PC-9 (cell line): ENCODE measurements around the gene CIBAR2. TPM values are rescaled to one million over a fixed set of nuclear protein-coding genes. Genes with fewer than 3 reads are reported as not detected.

ENCODE experiments used
- BruUV-seq: library from RNA; stranded (reverse); fragments of 400-500 nt; replicated peaks from 2 replicates; lab custom pipeline; 2021; lab: Mats Ljungman, UMichigan
- CTCF ChIA-PET: fragments of 300-600 bp; sonication (Branson Sonifier 250); formaldehyde crosslinking; loops from one replicate; lab custom pipeline; 2022; ENCODE audit warnings: antibody characterized with exemption; lab: Charles Lee
- POLR2A ChIA-PET: fragments of 300-600 bp; sonication (Branson Sonifier 250); formaldehyde crosslinking; loops from one replicate; lab custom pipeline; 2022; ENCODE audit warnings: antibody characterized with exemption; ENCODE audit not compliant: unreplicated experiment; lab: Charles Lee
- DNase-seq, 2 experiments: peaks; one replicate each; pipeline versions ENCODE4 v3.0.0 to v3.0.0-alpha.2; 2015 to 2022; ENCODE audit warnings: mixed read lengths in 1 of 2
- H2AFZ ChIP-seq: fragments of 200-600 bp; sonication (generic); 2 replicates; pipeline ENCODE4 v1.8.1; 2017; ENCODE audit warnings: antibody characterized with exemption
- H3F3A ChIP-seq: fragments of 200-600 bp; sonication (generic); 2 replicates; pipeline ENCODE4 v1.8.1; 2017; ENCODE audit warnings: antibody characterized with exemption, mild to moderate bottlenecking, low read depth; ENCODE audit not compliant: insufficient read depth
- H3K27ac ChIP-seq: fragments of 200-600 bp; sonication (generic); 2 replicates; pipeline ENCODE4 v1.6.1; 2016; ENCODE audit warnings: mixed run types
- H3K27me3 ChIP-seq: fragments of 200-600 bp; sonication (generic); 2 replicates; pipeline ENCODE4 v1.6.1; 2016; ENCODE audit warnings: low read depth, mixed run types; ENCODE audit not compliant: insufficient read depth
- H3K36me3 ChIP-seq: fragments of 200-600 bp; sonication (generic); 2 replicates; pipeline ENCODE4 v1.6.1; 2016; ENCODE audit warnings: low read depth, mixed run types
- H3K4me1 ChIP-seq: fragments of 200-600 bp; sonication (generic); replicated peaks from 2 replicates; pipeline ENCODE4 v1.6.1; 2016; ENCODE audit warnings: mixed run types; ENCODE audit not compliant: insufficient read depth
- H3K4me2 ChIP-seq: fragments of 200-600 bp; sonication (generic); 2 replicates; pipeline ENCODE4 v1.6.1; 2017; ENCODE audit warnings: mixed run types
- H3K4me3 ChIP-seq: fragments of 200-600 bp; sonication (generic); 2 replicates; pipeline ENCODE4 v1.6.1; 2016; ENCODE audit warnings: mixed run types
- H3K79me2 ChIP-seq: fragments of 200-600 bp; sonication (generic); 2 replicates; pipeline ENCODE4 v1.6.1; 2017; ENCODE audit warnings: low read depth, mixed run types
- H3K9me2 ChIP-seq: fragments of 200-600 bp; sonication (generic); 2 replicates; pipeline ENCODE4 v1.8.1; 2017; ENCODE audit warnings: mild to moderate bottlenecking; ENCODE audit not compliant: insufficient read depth
- H3K9me3 ChIP-seq: fragments of 200-600 bp; sonication (generic); 2 replicates; pipeline ENCODE4 v1.8.1; 2016; ENCODE audit warnings: low read depth; ENCODE audit not compliant: insufficient read depth
- H4K20me1 ChIP-seq: fragments of 200-600 bp; sonication (generic); 2 replicates; pipeline ENCODE4 v1.8.1; 2017; ENCODE audit not compliant: insufficient read depth
- EZH2 ChIP-seq: fragments of 200-600 bp; sonication (generic); IDR thresholded peaks from 2 replicates; pipeline ENCODE4 v1.8.0; 2017; ENCODE audit warnings: antibody characterized with exemption, low read depth
- intact Hi-C: fragments of 100-400 bp; cut with micrococcal nuclease; formaldehyde crosslinking; loops from one replicate; pipeline ENCODE4 v1.10.0; 2022; ENCODE audit not compliant: unreplicated experiment
- total RNA-seq: library from RNA; stranded (reverse); gene quantifications from 2 replicates; pipeline ENCODE4 v1.2.3, GENCODE V29; 2021
- TF ChIP-seq, protein P1 (sequence below): fragments of 200-600 bp; sonication (generic); conservative IDR thresholded peaks from 2 replicates; pipeline ENCODE4 v1.6.1; 2017; ENCODE audit warnings: mixed run types, antibody characterized with exemption, mild to moderate bottlenecking, moderate library complexity

CIBAR2 gene
- total RNA-seq, 1 experiment from 2014 or later: not detected

DNA sequence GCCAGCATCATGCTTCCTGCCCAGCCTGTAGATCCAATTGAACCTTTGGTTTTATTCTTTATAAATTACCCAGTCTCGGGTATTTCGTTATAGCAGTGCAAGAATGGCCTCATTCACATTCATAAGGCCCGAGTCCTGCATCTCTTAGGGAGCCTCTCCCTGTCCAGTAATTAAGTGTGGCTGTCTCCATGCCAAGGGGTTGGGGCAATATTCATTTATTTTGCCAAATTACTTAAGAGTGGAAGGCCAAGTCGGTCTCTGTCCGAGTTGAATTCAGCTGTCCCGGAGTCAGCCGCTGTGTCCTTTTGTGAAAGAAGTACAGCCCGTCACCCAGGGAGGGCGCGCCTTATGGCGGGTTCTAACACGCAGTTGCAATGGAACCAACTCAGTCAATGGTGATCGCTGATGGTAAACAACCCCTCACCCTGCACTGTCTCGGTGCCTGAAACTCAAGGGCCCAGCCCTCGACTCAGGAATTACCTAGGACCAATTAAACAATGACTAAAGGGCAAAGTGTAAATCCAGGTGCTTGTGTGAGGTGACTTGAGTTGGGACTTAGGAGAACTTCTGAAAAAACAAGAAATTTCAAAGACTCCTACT, 62.5 kb downstream of the CIBAR2 start:
- no peak for DNase-seq
- H3K4me3 ChIP-seq: no peak overlapping the region
- CTCF ChIA-PET: no interaction called here
- no peaks in the 10 kb centered on the region for H3K9me2 ChIP-seq
- no TSS peak for BruUV-seq
- intact Hi-C loops: no loop called here
- no peaks in the 10 kb centered on the region for H3K9me3 ChIP-seq
- H3K27me3 ChIP-seq: no peaks in the 10 kb centered on the region
- peaks cover 5% of the 10 kb centered on the region for H3K4me1 ChIP-seq
- H3K4me2 ChIP-seq: no peak overlapping the region
- no peaks in the 10 kb centered on the region for H4K20me1 ChIP-seq
- TF ChIP-seq EZH2: no peak
- TF ChIP-seq, protein P1, sequence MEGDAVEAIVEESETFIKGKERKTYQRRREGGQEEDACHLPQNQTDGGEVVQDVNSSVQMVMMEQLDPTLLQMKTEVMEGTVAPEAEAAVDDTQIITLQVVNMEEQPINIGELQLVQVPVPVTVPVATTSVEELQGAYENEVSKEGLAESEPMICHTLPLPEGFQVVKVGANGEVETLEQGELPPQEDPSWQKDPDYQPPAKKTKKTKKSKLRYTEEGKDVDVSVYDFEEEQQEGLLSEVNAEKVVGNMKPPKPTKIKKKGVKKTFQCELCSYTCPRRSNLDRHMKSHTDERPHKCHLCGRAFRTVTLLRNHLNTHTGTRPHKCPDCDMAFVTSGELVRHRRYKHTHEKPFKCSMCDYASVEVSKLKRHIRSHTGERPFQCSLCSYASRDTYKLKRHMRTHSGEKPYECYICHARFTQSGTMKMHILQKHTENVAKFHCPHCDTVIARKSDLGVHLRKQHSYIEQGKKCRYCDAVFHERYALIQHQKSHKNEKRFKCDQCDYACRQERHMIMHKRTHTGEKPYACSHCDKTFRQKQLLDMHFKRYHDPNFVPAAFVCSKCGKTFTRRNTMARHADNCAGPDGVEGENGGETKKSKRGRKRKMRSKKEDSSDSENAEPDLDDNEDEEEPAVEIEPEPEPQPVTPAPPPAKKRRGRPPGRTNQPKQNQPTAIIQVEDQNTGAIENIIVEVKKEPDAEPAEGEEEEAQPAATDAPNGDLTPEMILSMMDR: no peak
- H3F3A ChIP-seq: peaks cover under 1% of the 10 kb centered on the region; the same call in 1 of the 2 replicates
- H3K79me2 ChIP-seq: no peaks in the 10 kb centered on the region
- H2AFZ ChIP-seq: no peak overlapping the region
- H3K27ac ChIP-seq: no peak overlapping the region
- H3K36me3 ChIP-seq: no peaks in the 10 kb centered on the region
- POLR2A ChIA-PET: no interaction called here

DNA sequence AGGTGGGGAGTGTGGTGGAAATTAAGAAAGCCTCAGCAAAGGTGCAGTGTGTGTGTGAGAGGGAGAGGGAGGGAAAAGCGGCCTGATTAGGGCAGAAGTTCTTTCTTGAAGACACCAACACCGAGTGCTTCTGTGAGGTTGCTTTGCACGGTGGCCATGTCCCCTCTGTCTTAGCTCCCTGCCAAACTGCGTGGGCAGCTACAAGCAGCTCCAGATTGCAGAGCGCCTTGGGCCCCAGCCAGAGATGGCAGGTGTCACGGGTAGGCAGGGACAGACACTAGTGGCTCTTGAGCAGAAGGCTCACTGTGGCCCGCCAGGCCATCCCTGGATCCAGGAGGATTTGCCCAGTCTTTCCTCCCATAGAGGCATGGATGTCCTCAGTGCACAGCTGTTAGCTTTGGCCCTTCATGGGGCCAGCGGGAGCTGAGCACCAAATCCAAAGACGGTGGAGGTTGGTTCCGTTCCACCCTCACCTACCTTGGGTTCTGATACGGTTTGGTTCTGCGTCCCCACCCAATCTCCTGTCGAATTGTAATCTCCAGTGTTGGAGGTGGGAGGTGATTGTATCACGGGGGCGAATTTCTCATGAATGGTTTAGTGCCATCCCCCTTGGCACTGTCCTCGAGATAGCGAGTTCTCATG, 63.2 kb downstream of the CIBAR2 start:
- H3K9me3 ChIP-seq: no peaks in the 10 kb centered on the region
- no peaks in the 10 kb centered on the region for H4K20me1 ChIP-seq
- no peaks in the 10 kb centered on the region for H3K9me2 ChIP-seq
- H3K4me1 ChIP-seq: no peaks in the 10 kb centered on the region
- DNase-seq: no peak
- TF ChIP-seq, protein P1: no peak
- TF ChIP-seq EZH2: no peak
- H3K4me2 ChIP-seq: no peak overlapping the region
- no peak overlapping the region for H3K27ac ChIP-seq
- CTCF ChIA-PET: interaction anchor here (0.6 kb wide), 2 partner anchors 29 to 59 kb away, joined by 5 to 6 read pairs; no protein-coding TSS in a partner anchor
- no peaks in the 10 kb centered on the region for H3F3A ChIP-seq
- no peaks in the 10 kb centered on the region for H3K79me2 ChIP-seq
- BruUV-seq: no TSS peak
- intact Hi-C loops: no loop called here
- H3K36me3 ChIP-seq: no peaks in the 10 kb centered on the region
- no peaks in the 10 kb centered on the region for H3K27me3 ChIP-seq
- H2AFZ ChIP-seq: no peak overlapping the region
- POLR2A ChIA-PET: no interaction called here
- H3K4me3 ChIP-seq: no peak overlapping the region

Other genes starting within 250 kb of the CIBAR2 start
- 79.3 and 85.1 TPM in 2 replicates for gene ZDHHC7, start 100.9 kb downstream of the CIBAR2 start, total RNA-seq
- gene KIAA0513, start 84.7 kb downstream of the CIBAR2 start, total RNA-seq: 4.2 and 4.3 TPM in 2 replicates